CD4-positive, alpha-beta memory T cell (primary cell): Measurements from ENCODE around the gene POGZ. TPM values are rescaled to one million over a fixed set of nuclear protein-coding genes. Genes with fewer than 3 reads are reported as not detected.
A peak's percentile ranks its signal among the peaks of the same experiment; 100 is the strongest.

Experiments used
- CTCF ChIA-PET: fragments of 350-600 bp; sonication (Branson Sonifier 250); formaldehyde crosslinking; loops from one replicate; lab custom pipeline; 2021; ENCODE audit warnings: inconsistent platforms; ENCODE audit not compliant: partially characterized antibody; lab: Charles Lee
- POLR2A ChIA-PET: fragments of 350-600 bp; sonication (Branson Sonifier 250); formaldehyde crosslinking; loops from one replicate; lab custom pipeline; 2021; ENCODE audit not compliant: partially characterized antibody; lab: Charles Lee
- DNase-seq, 5 donors: peaks; one replicate each; pipeline versions ENCODE4 v3.0.0 to v3.0.0-alpha.2; 2020 to 2022; ENCODE audit warnings: mixed read lengths in 1 of 5
- H3K27ac ChIP-seq: one replicate; pipeline ENCODE4 v1.7.0; 2013; ENCODE audit warnings: low read depth, low read length
- H3K27me3 ChIP-seq: 2 replicates; pipeline ENCODE4 v1.7.0; 2013; ENCODE audit warnings: mild to moderate bottlenecking, low read length, moderate library complexity; ENCODE audit not compliant: insufficient read depth
- H3K36me3 ChIP-seq: 2 replicates; pipeline ENCODE4 v1.7.0; 2013; ENCODE audit warnings: mild to moderate bottlenecking, low read length, moderate library complexity; ENCODE audit not compliant: insufficient read depth
- H3K4me1 ChIP-seq: 2 replicates; pipeline ENCODE4 v1.7.0; 2013; ENCODE audit warnings: mild to moderate bottlenecking, low read length, moderate library complexity; ENCODE audit not compliant: insufficient read depth
- H3K4me3 ChIP-seq, 2 donors: one replicate each; pipeline ENCODE4 v1.7.0; 2013; ENCODE audit warnings: low read length in 2 of 2, mild to moderate bottlenecking in 1 of 2
- H3K9me3 ChIP-seq, 2 donors: one replicate each; pipeline ENCODE4 v1.7.0; 2013; ENCODE audit warnings: low read length in 2 of 2, control low read depth in 1 of 2; ENCODE audit not compliant: control insufficient read depth in 1 of 2
- H3K27ac Mint-ChIP-seq, 7 donors: one replicate each; pipeline ENCODE4 v1.8.0; 2020 to 2021; ENCODE audit warnings: mixed read lengths in 7 of 7, mild to moderate bottlenecking in 6 of 7, inconsistent platforms in 3 of 7, moderate library complexity in 3 of 7
- H3K27me3 Mint-ChIP-seq, 2 donors: one replicate each; pipeline ENCODE4 v1.8.0; 2020 to 2021; ENCODE audit warnings: mixed read lengths in 2 of 2
- H3K36me3 Mint-ChIP-seq, 2 donors: one replicate each; pipeline ENCODE4 v1.8.0; 2020 to 2021; ENCODE audit warnings: mixed read lengths in 2 of 2, inconsistent platforms in 1 of 2, mild to moderate bottlenecking in 1 of 2
- H3K4me1 Mint-ChIP-seq, 4 donors: one replicate each; pipeline ENCODE4 v1.8.0; 2020 to 2021; ENCODE audit warnings: mixed read lengths in 4 of 4, mild to moderate bottlenecking in 1 of 4
- H3K4me3 Mint-ChIP-seq, 8 donors: one replicate each; pipeline ENCODE4 v1.8.0; 2020 to 2021; ENCODE audit warnings: mixed read lengths in 8 of 8, mild to moderate bottlenecking in 7 of 8, moderate library complexity in 6 of 8, inconsistent platforms in 3 of 8
- H3K9me3 Mint-ChIP-seq, 8 donors: one replicate each; pipeline ENCODE4 v1.8.0; 2020 to 2021; ENCODE audit warnings: mixed read lengths in 8 of 8, mild to moderate bottlenecking in 5 of 8, inconsistent platforms in 3 of 8, moderate library complexity in 1 of 8
- intact Hi-C: fragments of 100-400 bp; cut with micrococcal nuclease; formaldehyde crosslinking; loops from one replicate; pipeline ENCODE4 v1.15.1; 2023
- polyA plus RNA-seq, 2 donors: library from polyadenylated mRNA; unstranded; fragments of 300-500 nt; fragmentation: Illumina TruSeq; gene quantifications; one replicate each; pipeline ENCODE4 v1.2.3, GENCODE V29; 2021
- total RNA-seq, 2 experiments: library from RNA; stranded (reverse); gene quantifications; one replicate each; pipeline ENCODE4 v1.2.3, GENCODE V29; 2021

The POGZ gene
- total and polyA plus RNA-seq, 4 experiments from 2014 or later: 0.87 to 130 (median 65.8) TPM

- no peak overlapping the region for H3K4me3 ChIP-seq
- CTCF ChIA-PET: interaction anchor here (0.9 kb wide), 1 partner anchor 15 kb away, joined by 3 read pairs; no protein-coding TSS in a partner anchor
- POLR2A ChIA-PET: interaction anchor here (1.0 kb wide), 1 partner anchor 17 kb away, joined by 6 read pairs; the partner anchor contains the start of gene POGZ
- peak overlapping the region in 1 of 8 donors; percentile 31 for H3K4me3 Mint-ChIP-seq
- peaks cover 0 to 15% (median 7%) of the 10 kb centered on the region in 4 donors for H3K4me1 Mint-ChIP-seq
- H3K9me3 ChIP-seq: no peaks in the 10 kb centered on the region
- H3K27me3 ChIP-seq: no peaks in the 10 kb centered on the region
- peaks cover 0 to 5% of the 10 kb centered on the region in 2 donors for H3K27me3 Mint-ChIP-seq
- peaks cover 0 to 6% (median 0%) of the 10 kb centered on the region in 8 donors for H3K9me3 Mint-ChIP-seq
- H3K36me3 ChIP-seq: no peaks in the 10 kb centered on the region
- H3K36me3 Mint-ChIP-seq: no peaks in the 10 kb centered on the region
- intact Hi-C loops: no loop called here
- H3K27ac ChIP-seq: no peak overlapping the region
- DNase-seq: no peak
- no peaks in the 10 kb centered on the region for H3K4me1 ChIP-seq
- H3K27ac Mint-ChIP-seq: peak overlapping the region in 1 of 7 donors; percentile 52
Measured at GRCh38 chr1:151477066-151477465, 17.8 kb upstream of the POGZ start.

GRCh38 chr1:151476083-151476482 lies 16.8 kb upstream of the POGZ start:
- Mint-ChIP-seq H3K36me3 (no peaks in the 10 kb centered on the region), H3K9me3 (peaks cover 0 to 3% (median 0%) of the 10 kb centered on the region in 8 donors), H3K4me3 (no peak overlapping the region), H3K27me3 (peaks cover 0 to 5% of the 10 kb centered on the region in 2 donors), H3K4me1 (peaks cover 0 to 18% (median 7%) of the 10 kb centered on the region in 4 donors), H3K27ac (no peak overlapping the region)
- no peaks in the 10 kb centered on the region for H3K4me1 ChIP-seq
- no peak overlapping the region for H3K27ac ChIP-seq
- ChIA-PET POLR2A (interaction anchor here (4.3 kb wide), 1 partner anchor 18 kb away, joined by 38 read pairs; the partner anchor contains the start of gene POGZ), CTCF (no interaction called here)
- H3K36me3 ChIP-seq: no peaks in the 10 kb centered on the region
- no peaks in the 10 kb centered on the region for H3K27me3 ChIP-seq
- H3K9me3 ChIP-seq: no peaks in the 10 kb centered on the region
- DNase-seq: no peak
- no peak overlapping the region for H3K4me3 ChIP-seq
- intact Hi-C loops: no loop called here

GRCh38 chr1:151475175-151475574 lies 15.9 kb upstream of the POGZ start:
- Mint-ChIP-seq H3K9me3 (no peaks in the 10 kb centered on the region), H3K27ac (no peak overlapping the region), H3K27me3 (peaks cover 0 to 5% of the 10 kb centered on the region in 2 donors), H3K4me3 (no peak overlapping the region), H3K4me1 (peaks cover 0 to 18% (median 7%) of the 10 kb centered on the region in 4 donors), H3K36me3 (no peaks in the 10 kb centered on the region)
- no peaks in the 10 kb centered on the region for H3K36me3 ChIP-seq
- ChIA-PET CTCF (interaction anchor here (1.1 to 1.8 kb wide), 4 partner anchors 10 to 118 kb away, joined by 4 to 7 read pairs (median 5); no protein-coding TSS in a partner anchor), POLR2A (interaction anchor here (1.2 to 4.3 kb wide), 2 partner anchors 11 to 17 kb away, joined by 3 to 38 read pairs; partner anchors contain the start of gene POGZ)
- H3K4me1 ChIP-seq: no peaks in the 10 kb centered on the region
- no peak for DNase-seq
- H3K9me3 ChIP-seq: no peaks in the 10 kb centered on the region
- H3K27me3 ChIP-seq: no peaks in the 10 kb centered on the region
- no peak overlapping the region for H3K27ac ChIP-seq
- intact Hi-C loops: no loop called here
- no peak overlapping the region for H3K4me3 ChIP-seq

- Histone ChIP-seq H3K27ac (no peak overlapping the region), H3K4me3 (no peak overlapping the region), H3K4me1 (no peaks in the 10 kb centered on the region), H3K36me3 (no peaks in the 10 kb centered on the region), H3K27me3 (no peaks in the 10 kb centered on the region), H3K9me3 (no peaks in the 10 kb centered on the region)
- CTCF ChIA-PET: interaction anchor here (1.1 to 1.8 kb wide), 4 partner anchors 9 to 119 kb away, joined by 4 to 7 read pairs (median 5); no protein-coding TSS in a partner anchor
- POLR2A ChIA-PET: interaction anchor here (1.2 to 4.3 kb wide), 2 partner anchors 11 to 17 kb away, joined by 3 to 38 read pairs; partner anchors contain the start of gene POGZ
- no peaks in the 10 kb centered on the region for H3K9me3 Mint-ChIP-seq
- H3K27me3 Mint-ChIP-seq: peaks cover 0 to 5% of the 10 kb centered on the region in 2 donors
- H3K27ac Mint-ChIP-seq: no peak overlapping the region
- H3K36me3 Mint-ChIP-seq: no peaks in the 10 kb centered on the region
- peak overlapping the region in 1 of 8 donors; percentile 25 for H3K4me3 Mint-ChIP-seq
- intact Hi-C loops: loop anchor here (5.0 kb wide), 1 partner anchor 38 kb away; the partner anchor contains the start of gene CGN
- H3K4me1 Mint-ChIP-seq: peaks cover 0 to 18% (median 7%) of the 10 kb centered on the region in 4 donors
- no peak for DNase-seq
Measured at GRCh38 chr1:151474745-151475144, 15.5 kb upstream of the POGZ start.

- ChIA-PET POLR2A (interaction anchor here (0.5 to 4.3 kb wide), 3 partner anchors 15 to 67 kb away, joined by 3 to 38 read pairs (median 5); partner anchors contain the start of genes POGZ and TUFT1), CTCF (interaction anchor here (1.1 to 1.8 kb wide), 2 partner anchors 10 to 29 kb away, joined by 3 to 6 read pairs; no protein-coding TSS in a partner anchor)
- DNase-seq: peak in 4 of 5 donors; percentile 24 to 64 (median 34)
- H3K4me3 Mint-ChIP-seq: peak overlapping the region; percentile 62 to 88 (median 80)
- Histone ChIP-seq H3K36me3 (no peaks in the 10 kb centered on the region), H3K27me3 (no peaks in the 10 kb centered on the region), H3K4me1 (no peaks in the 10 kb centered on the region), H3K4me3 (peak overlapping the region in 1 of 2 donors; percentile 50), H3K27ac (peak overlapping the region; percentile 35), H3K9me3 (no peaks in the 10 kb centered on the region)
- peaks cover 0 to 18% (median 7%) of the 10 kb centered on the region in 4 donors for H3K4me1 Mint-ChIP-seq
- H3K27me3 Mint-ChIP-seq: peaks cover 1 to 6% of the 10 kb centered on the region in 2 donors
- intact Hi-C loops: loop anchor here (1.0 to 5.0 kb wide), 2 partner anchors 14 to 39 kb away; partner anchors contain the start of genes CGN and POGZ
- H3K36me3 Mint-ChIP-seq: no peaks in the 10 kb centered on the region
- H3K27ac Mint-ChIP-seq: peak overlapping the region; percentile 9 to 84 (median 69)
- H3K9me3 Mint-ChIP-seq: no peaks in the 10 kb centered on the region
Measured at GRCh38 chr1:151472856-151473731, 13.8 kb upstream of the POGZ start.

- Mint-ChIP-seq H3K9me3 (no peaks in the 10 kb centered on the region), H3K4me1 (peaks cover 0 to 1% (median under 1%) of the 10 kb centered on the region in 4 donors), H3K4me3 (no peak overlapping the region), H3K27me3 (peaks cover 22 to 29% of the 10 kb centered on the region in 2 donors), H3K27ac (no peak overlapping the region), H3K36me3 (no peaks in the 10 kb centered on the region)
- ChIA-PET CTCF (interaction anchor here (0.9 to 1.6 kb wide), 2 partner anchors 10 to 19 kb away, joined by 3 to 4 read pairs; no protein-coding TSS in a partner anchor), POLR2A (interaction anchor here (1.2 kb wide), 1 partner anchor 46 kb away, joined by 4 read pairs; the partner anchor contains the start of gene CGN)
- Histone ChIP-seq H3K4me1 (no peaks in the 10 kb centered on the region), H3K9me3 (no peaks in the 10 kb centered on the region), H3K4me3 (no peak overlapping the region), H3K27me3 (no peaks in the 10 kb centered on the region), H3K36me3 (no peaks in the 10 kb centered on the region), H3K27ac (no peak overlapping the region)
- intact Hi-C loops: no loop called here
- DNase-seq: no peak
Measured at GRCh38 chr1:151465026-151465425, 5.7 kb upstream of the POGZ start.
